Activated CD4-positive, alpha-beta T cell treated with anti-CD3 and anti-CD28 coated beads for 36 hours (primary cell): ENCODE results near the gene SRBD1. TPM values are rescaled to one million over a fixed set of nuclear protein-coding genes. Genes with fewer than 3 reads are reported as not detected.
A peak's percentile ranks its signal among the peaks of the same experiment; 100 is the strongest.

Source experiments
- ATAC-seq: fragments of 200-7000 bp; cut with Tn5 transposase; one replicate; pipeline ENCODE4 v1.10.0; 2021; ENCODE audit warnings: mild to moderate bottlenecking, moderate library complexity
- CTCF ChIA-PET: fragments of 350-600 bp; sonication (Branson Sonifier 250); formaldehyde crosslinking; loops from one replicate; lab custom pipeline; 2021; ENCODE audit warnings: antibody characterized with exemption; lab: Charles Lee
- POLR2A ChIA-PET: fragments of 350-600 bp; sonication (Branson Sonifier 250); formaldehyde crosslinking; loops from one replicate; lab custom pipeline; 2021; ENCODE audit warnings: antibody characterized with exemption, inconsistent platforms; lab: Charles Lee
- DNase-seq: peaks from one replicate; pipeline ENCODE4 v3.0.0-alpha.2; 2020
- H3K27ac Mint-ChIP-seq: one replicate; pipeline ENCODE4 v1.8.0; 2021; ENCODE audit warnings: mixed read lengths
- H3K27me3 Mint-ChIP-seq: one replicate; pipeline ENCODE4 v1.8.0; 2021; ENCODE audit warnings: mixed read lengths
- H3K36me3 Mint-ChIP-seq: one replicate; pipeline ENCODE4 v1.8.0; 2021; ENCODE audit warnings: low read depth, mixed read lengths
- H3K4me1 Mint-ChIP-seq: one replicate; pipeline ENCODE4 v1.8.0; 2021; ENCODE audit warnings: mixed read lengths
- H3K4me3 Mint-ChIP-seq: one replicate; pipeline ENCODE4 v1.8.0; 2021; ENCODE audit warnings: mild to moderate bottlenecking, moderate library complexity, mixed read lengths
- H3K9me3 Mint-ChIP-seq: one replicate; pipeline ENCODE4 v1.8.0; 2021; ENCODE audit warnings: low read depth, mixed read lengths
- intact Hi-C, 2 experiments: fragments of 100-400 bp; cut with DNase I in 1 of 2; cut with micrococcal nuclease in 1 of 2; formaldehyde crosslinking; loops; one replicate each; pipeline versions ENCODE4 v1.14.2 to v1.15.1; 2022 to 2024; cut with DNase I, micrococcal nuclease
- total RNA-seq, 2 experiments: library from RNA; stranded (reverse); gene quantifications; one replicate each; pipeline ENCODE4 v1.2.3, GENCODE V29; 2021

SRBD1 gene
- total RNA-seq, 2 experiments from 2014 or later: 19.2 to 25.0 TPM

DNA sequence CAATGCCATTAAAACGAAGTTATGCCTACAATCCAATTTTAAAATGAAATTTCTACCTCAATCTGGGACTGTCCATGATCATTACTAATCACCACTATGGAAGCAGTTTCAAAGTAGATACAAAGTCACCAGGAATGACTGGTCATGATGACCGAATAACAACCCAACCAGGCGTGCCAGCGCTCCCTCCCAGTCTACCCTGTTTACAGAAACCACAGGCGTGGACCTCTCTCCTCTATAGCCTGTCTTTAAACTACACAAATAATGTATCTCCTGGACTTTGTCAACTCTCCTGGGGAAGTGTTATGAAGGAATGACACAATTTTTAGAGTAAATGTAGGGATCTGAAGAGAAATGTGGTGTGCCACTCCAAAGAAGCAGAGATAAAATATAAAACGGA, 150.2 kb downstream of the SRBD1 start:
- ChIA-PET POLR2A (no interaction called here), CTCF (no interaction called here)
- DNase-seq: no peak
- H3K27ac Mint-ChIP-seq: no peak overlapping the region
- H3K4me3 Mint-ChIP-seq: no peak overlapping the region
- H3K4me1 Mint-ChIP-seq: peaks cover 2% of the 10 kb centered on the region
- H3K9me3 Mint-ChIP-seq: no peaks in the 10 kb centered on the region
- ATAC-seq: no peak
- intact Hi-C loops: no loop called here
- H3K36me3 Mint-ChIP-seq: peaks cover 14% of the 10 kb centered on the region
- H3K27me3 Mint-ChIP-seq: no peaks in the 10 kb centered on the region

DNA sequence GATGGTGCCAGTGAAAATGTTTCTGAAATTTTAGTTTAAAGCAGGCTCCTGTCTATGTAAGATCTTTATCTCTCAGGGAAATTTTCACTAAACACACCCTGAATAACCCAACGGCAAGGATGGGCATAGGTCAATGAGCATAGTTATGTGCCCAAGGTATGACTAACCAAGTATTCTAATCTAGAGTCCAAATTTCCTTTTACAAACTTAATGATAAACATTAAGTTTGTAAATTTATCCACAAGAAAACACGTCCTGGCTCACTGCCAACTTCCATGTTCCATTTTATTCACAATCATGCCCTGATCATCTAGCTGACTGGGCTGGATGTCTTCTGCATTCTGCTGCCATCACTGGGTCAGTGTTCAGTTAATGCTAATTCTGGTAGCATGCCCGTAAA, 151.2 kb downstream of the SRBD1 start:
- DNase-seq (no peak), ATAC-seq (no peak)
- ChIA-PET CTCF (no interaction called here), POLR2A (no interaction called here)
- H3K27me3 Mint-ChIP-seq: no peaks in the 10 kb centered on the region
- H3K27ac Mint-ChIP-seq: no peak overlapping the region
- H3K4me1 Mint-ChIP-seq: peaks cover 2% of the 10 kb centered on the region
- no peak overlapping the region for H3K4me3 Mint-ChIP-seq
- H3K9me3 Mint-ChIP-seq: no peaks in the 10 kb centered on the region
- intact Hi-C loops: no loop called here
- peaks cover 14% of the 10 kb centered on the region for H3K36me3 Mint-ChIP-seq

DNA sequence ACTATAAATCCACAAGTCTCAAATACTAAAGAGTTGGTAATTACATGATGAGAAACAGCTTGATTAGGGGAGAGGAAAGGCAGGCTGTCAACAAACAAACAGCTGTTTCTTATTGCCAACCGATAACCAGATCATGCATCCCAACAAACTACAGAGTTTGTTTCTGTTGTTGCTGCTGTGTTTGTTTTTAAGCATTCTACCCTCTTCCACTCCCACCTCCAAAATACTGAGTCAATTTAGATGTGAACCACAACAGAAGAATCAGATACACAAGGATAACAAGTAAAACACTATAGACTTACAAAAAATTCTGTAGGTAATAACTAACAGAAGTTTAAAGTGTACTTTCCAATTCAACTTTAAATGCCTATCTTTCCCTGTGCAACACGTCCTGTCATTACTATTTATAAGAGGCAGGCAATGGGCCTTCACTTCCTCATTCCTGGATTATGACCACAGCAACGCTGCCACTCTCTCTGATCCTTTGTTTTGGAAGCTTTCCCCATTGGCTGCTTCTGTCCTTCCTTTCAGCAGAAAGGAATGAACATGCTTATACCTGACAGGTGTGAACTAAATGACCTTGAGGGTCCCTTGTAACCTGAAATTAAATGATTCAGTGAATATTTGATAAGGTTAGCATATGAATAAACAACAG, 152.0 kb downstream of the SRBD1 start:
- Mint-ChIP-seq H3K4me1 (peaks cover 2% of the 10 kb centered on the region), H3K9me3 (no peaks in the 10 kb centered on the region), H3K36me3 (peaks cover 14% of the 10 kb centered on the region), H3K27me3 (no peaks in the 10 kb centered on the region), H3K27ac (no peak overlapping the region), H3K4me3 (no peak overlapping the region)
- DNase-seq: no peak
- CTCF ChIA-PET: no interaction called here
- POLR2A ChIA-PET: no interaction called here
- intact Hi-C loops: no loop called here
- no peak for ATAC-seq

DNA sequence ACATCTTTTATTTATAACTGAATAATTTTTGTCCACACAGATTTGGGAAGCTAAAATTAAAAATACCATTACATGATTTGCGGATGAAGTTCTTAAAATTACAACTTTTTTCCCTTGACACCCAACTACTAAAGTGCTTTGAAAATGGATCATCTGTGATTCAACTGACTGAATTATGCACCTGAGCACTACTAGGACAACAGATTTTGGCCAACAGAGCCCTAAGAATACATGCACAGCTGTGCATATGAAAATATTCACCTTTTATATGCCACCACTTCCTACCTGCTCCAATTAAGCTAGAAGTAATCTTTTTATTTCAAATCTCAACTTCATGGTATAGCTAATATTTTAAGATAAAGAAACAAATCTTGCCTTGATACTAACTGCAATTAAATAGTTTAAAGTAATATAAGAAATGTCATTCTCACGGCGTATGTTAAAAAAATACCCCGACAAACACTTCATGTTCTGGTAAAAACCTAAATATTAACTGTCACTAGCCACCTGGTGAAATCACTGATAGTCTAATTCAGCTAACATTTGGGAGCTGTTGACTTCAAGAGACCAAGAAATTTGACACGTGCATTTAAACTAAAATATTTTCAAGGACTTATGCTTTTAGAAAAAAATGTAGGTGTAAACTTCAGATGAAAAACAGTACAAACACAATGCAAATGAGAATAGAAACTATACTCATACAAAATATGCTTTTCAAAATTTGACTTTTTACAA, 153.7 kb downstream of the SRBD1 start:
- H3K27ac Mint-ChIP-seq: no peak overlapping the region

DNA sequence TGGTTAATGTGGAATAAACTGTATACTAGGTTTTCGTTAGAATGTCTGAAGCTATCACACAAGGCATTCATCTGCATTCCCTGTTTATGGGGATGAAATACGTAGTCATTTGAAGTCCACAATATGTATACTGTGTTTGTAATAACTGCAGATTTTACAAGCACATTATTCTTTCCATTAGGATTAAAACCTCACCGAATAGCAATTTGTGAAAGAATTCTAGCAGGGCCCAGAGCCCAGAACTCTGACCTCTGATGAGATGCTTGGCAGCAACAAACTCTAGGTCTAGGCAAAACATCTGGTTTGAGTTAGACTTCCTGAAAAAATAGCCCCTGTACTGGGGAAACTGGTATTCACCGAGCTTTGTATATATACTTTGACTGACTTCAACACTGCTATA, 158.2 kb downstream of the SRBD1 start:
- H3K27ac Mint-ChIP-seq: no peak overlapping the region
- H3K4me1 Mint-ChIP-seq: no peaks in the 10 kb centered on the region
- intact Hi-C loops: no loop called here
- ChIA-PET CTCF (interaction anchor here (0.5 to 0.9 kb wide), 3 partner anchors 11 to 686 kb away, joined by 3 to 4 read pairs (median 3); no protein-coding TSS in a partner anchor), POLR2A (no interaction called here)
- DNase-seq (no peak), ATAC-seq (no peak)
- no peak overlapping the region for H3K4me3 Mint-ChIP-seq
- H3K36me3 Mint-ChIP-seq: no peaks in the 10 kb centered on the region
- no peaks in the 10 kb centered on the region for H3K27me3 Mint-ChIP-seq
- H3K9me3 Mint-ChIP-seq: no peaks in the 10 kb centered on the region

More for the DNA sequence above, 153.7 kb downstream of the SRBD1 start:
- peaks cover 2% of the 10 kb centered on the region for H3K4me1 Mint-ChIP-seq
- H3K27me3 Mint-ChIP-seq: no peaks in the 10 kb centered on the region
- ATAC-seq (no peak), DNase-seq (no peak)
- H3K4me3 Mint-ChIP-seq: no peak overlapping the region
- ChIA-PET POLR2A (no interaction called here), CTCF (no interaction called here)
- intact Hi-C loops: no loop called here
- no peaks in the 10 kb centered on the region for H3K9me3 Mint-ChIP-seq
- peaks cover 11% of the 10 kb centered on the region for H3K36me3 Mint-ChIP-seq

DNA sequence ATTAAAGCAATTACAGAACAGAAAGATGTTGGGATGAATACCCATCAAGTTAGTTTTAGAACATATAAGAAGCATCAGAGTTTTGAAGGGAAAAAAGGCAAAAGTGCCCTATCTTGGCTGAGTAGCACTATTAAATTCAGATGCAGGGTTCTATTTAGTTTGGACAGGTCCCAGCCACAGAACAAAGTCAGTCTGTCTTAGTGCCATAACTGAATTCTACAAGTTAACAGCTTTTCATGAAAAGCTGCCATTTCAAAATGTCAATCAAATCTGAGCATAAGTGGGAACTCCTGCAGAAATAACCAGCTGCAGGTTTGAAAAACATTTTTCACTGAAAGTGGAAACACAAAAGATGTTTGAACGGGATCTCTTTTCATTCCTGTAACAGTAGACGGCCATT, 160.4 kb downstream of the SRBD1 start:
- Mint-ChIP-seq H3K27ac (no peak overlapping the region), H3K36me3 (no peaks in the 10 kb centered on the region), H3K27me3 (no peaks in the 10 kb centered on the region), H3K4me1 (no peaks in the 10 kb centered on the region), H3K4me3 (no peak overlapping the region), H3K9me3 (no peaks in the 10 kb centered on the region)
- ChIA-PET POLR2A (no interaction called here), CTCF (interaction anchor here (1.2 kb wide), 1 partner anchor 188 kb away, joined by 3 read pairs; no protein-coding TSS in a partner anchor)
- intact Hi-C loops: no loop called here
- ATAC-seq (no peak), DNase-seq (no peak)

DNA sequence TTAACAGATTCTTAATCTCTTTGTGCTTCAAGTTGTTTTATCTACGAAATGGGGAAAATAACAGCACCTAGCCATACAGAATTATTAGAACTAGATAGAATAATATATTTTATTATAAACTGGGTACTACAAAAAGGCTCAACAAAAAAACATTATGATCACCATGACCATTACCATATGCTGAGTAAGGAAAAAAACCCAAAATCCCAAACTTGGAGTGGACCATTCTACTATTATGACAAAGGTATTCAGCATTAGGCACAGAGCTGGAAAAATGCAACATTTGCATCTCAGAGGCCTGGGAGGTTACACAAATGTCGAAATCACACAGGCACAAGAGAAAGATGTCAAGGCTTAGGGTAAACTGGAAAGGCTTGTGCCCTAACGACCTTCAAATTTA, 162.8 kb downstream of the SRBD1 start:
- Mint-ChIP-seq H3K36me3 (peaks cover 2% of the 10 kb centered on the region), H3K9me3 (no peaks in the 10 kb centered on the region), H3K4me3 (no peak overlapping the region), H3K27ac (no peak overlapping the region), H3K4me1 (no peaks in the 10 kb centered on the region), H3K27me3 (no peaks in the 10 kb centered on the region)
- intact Hi-C loops: no loop called here
- POLR2A ChIA-PET: no interaction called here
- no peak for DNase-seq
- CTCF ChIA-PET: interaction anchor here (0.6 kb wide), 1 partner anchor 202 kb away, joined by 3 read pairs; no protein-coding TSS in a partner anchor
- ATAC-seq: no peak

DNA sequence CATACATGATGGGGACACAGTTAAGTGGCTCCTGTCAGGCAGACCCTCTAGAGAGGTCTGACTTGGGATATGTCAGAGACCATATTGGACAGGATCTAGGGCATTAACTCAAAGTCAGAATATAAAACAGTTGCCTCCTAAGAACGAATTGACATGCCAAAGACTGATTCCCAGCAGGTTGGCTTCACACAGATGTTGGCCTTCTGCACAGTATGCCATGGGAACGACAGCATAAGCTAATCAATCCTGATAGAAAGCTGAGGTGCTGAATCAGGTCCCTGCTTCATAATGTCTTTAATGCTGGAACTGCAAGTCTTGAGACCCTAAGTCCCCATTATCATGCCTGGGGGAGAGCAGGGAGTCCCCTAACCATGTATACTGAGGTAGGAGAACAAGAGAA, 165.1 kb downstream of the SRBD1 start:
- ChIA-PET POLR2A (no interaction called here), CTCF (no interaction called here)
- peaks cover 7% of the 10 kb centered on the region for H3K36me3 Mint-ChIP-seq
- no peaks in the 10 kb centered on the region for H3K27me3 Mint-ChIP-seq
- peaks cover 5% of the 10 kb centered on the region for H3K4me1 Mint-ChIP-seq
- no peak overlapping the region for H3K27ac Mint-ChIP-seq
- DNase-seq (no peak), ATAC-seq (no peak)
- H3K9me3 Mint-ChIP-seq: no peaks in the 10 kb centered on the region
- intact Hi-C loops: no loop called here
- no peak overlapping the region for H3K4me3 Mint-ChIP-seq

DNA sequence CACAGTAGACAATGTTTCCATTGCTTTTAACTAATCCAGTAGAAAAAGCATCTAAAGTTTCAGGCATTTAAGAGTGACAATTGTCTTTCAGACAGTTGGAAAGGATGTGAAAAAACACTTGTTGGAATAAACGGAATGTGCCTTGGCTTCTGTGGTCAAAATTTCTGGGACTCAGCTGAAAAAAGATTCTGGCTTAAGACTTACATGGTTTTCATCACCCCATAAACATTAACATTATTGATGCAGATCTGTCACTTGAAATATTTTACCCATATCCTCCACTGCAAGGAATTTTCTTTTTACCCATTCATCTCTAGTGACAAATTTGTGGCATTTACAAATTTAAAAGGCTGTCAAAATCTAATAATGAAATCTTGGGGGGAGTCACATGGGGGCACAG, 166.0 kb downstream of the SRBD1 start:
- CTCF ChIA-PET: no interaction called here
- Mint-ChIP-seq H3K27me3 (no peaks in the 10 kb centered on the region), H3K4me3 (no peak overlapping the region), H3K27ac (no peak overlapping the region), H3K4me1 (peaks cover 5% of the 10 kb centered on the region), H3K36me3 (peaks cover 10% of the 10 kb centered on the region), H3K9me3 (no peaks in the 10 kb centered on the region)
- intact Hi-C loops: no loop called here
- POLR2A ChIA-PET: no interaction called here
- ATAC-seq (no peak), DNase-seq (no peak)

DNA sequence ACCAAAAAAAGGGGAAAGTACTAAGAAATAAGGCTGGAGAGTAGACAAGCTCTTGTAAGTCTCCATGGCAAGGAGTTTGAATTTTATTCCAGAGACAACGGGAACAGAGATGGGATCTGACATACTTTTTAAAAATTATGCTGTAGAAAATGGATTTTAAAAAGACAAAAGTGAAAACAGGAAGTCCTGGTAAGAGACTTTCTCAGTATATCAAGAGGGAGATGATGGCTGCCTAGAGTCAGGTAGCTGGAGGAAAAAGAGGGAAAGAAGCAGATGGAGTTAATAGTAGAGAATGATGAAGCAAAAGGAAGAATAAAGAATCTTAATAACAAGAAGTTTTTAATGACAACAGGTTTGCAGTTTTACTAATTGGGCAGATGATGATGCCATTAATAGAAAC, 168.1 kb downstream of the SRBD1 start:
- H3K27me3 Mint-ChIP-seq: no peaks in the 10 kb centered on the region
- CTCF ChIA-PET: interaction anchor here (0.8 to 1.2 kb wide), 2 partner anchors 29 to 462 kb away, joined by 3 to 4 read pairs; no protein-coding TSS in a partner anchor
- no peaks in the 10 kb centered on the region for H3K9me3 Mint-ChIP-seq
- DNase-seq: no peak
- peaks cover 5% of the 10 kb centered on the region for H3K4me1 Mint-ChIP-seq
- H3K4me3 Mint-ChIP-seq: no peak overlapping the region
- ATAC-seq: no peak
- peaks cover 13% of the 10 kb centered on the region for H3K36me3 Mint-ChIP-seq
- peak overlapping the region; percentile 10 for H3K27ac Mint-ChIP-seq
- intact Hi-C loops: no loop called here
- POLR2A ChIA-PET: no interaction called here

DNA sequence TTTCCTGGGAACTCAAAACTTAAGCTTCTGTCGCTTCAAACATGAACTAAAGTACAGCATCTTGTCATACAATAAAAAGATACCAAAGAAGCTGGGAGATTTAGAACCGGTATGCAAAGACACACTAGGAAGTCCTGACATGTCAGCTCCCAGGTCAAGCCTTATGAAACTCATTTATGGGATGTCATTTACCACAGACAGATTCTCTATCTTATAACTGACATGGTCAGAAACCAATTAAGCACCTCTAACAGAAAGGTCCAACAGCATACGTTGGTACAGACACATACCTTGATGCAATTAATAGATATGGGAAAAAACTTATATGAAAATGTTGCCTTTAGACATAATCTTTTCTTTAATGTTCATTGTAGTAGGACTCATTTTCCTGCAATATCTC, 169.0 kb downstream of the SRBD1 start:
- intact Hi-C loops: no loop called here
- no peak for ATAC-seq
- no peaks in the 10 kb centered on the region for H3K27me3 Mint-ChIP-seq
- CTCF ChIA-PET: interaction anchor here (1.2 kb wide), 3 partner anchors 11 to 106 kb away, joined by 3 read pairs; no protein-coding TSS in a partner anchor
- peaks cover 11% of the 10 kb centered on the region for H3K4me1 Mint-ChIP-seq
- no peak overlapping the region for H3K4me3 Mint-ChIP-seq
- POLR2A ChIA-PET: no interaction called here
- DNase-seq: no peak
- H3K36me3 Mint-ChIP-seq: peaks cover 22% of the 10 kb centered on the region
- no peak overlapping the region for H3K27ac Mint-ChIP-seq
- peaks cover 6% of the 10 kb centered on the region for H3K9me3 Mint-ChIP-seq

DNA sequence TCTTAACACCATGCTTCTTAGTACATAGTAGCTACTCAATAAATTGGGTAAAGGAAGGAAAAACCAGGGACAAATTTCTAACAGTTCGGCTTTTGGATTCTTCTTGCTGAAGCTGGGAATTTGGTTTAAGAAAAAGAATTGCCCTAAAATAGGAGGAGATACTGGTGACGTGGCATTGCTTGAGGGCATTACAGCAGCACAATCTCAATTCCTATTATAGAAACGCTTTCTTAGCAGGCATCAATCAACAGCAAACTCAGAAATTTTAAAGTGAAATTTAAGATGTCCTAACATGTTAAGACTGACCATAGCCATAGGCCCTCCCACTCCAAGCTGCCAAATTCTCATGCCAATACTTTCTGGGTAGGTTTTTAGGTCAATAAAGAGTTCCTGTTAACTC, 169.5 kb downstream of the SRBD1 start:
- CTCF ChIA-PET: interaction anchor here (1.2 kb wide), 3 partner anchors 11 to 106 kb away, joined by 3 read pairs; no protein-coding TSS in a partner anchor
- no peak for ATAC-seq
- intact Hi-C loops: no loop called here

More for the DNA sequence above, 169.5 kb downstream of the SRBD1 start:
- no peak overlapping the region for H3K27ac Mint-ChIP-seq
- no peak for DNase-seq
- no peaks in the 10 kb centered on the region for H3K27me3 Mint-ChIP-seq
- peaks cover 14% of the 10 kb centered on the region for H3K4me1 Mint-ChIP-seq
- POLR2A ChIA-PET: no interaction called here
- H3K4me3 Mint-ChIP-seq: no peak overlapping the region
- H3K36me3 Mint-ChIP-seq: peaks cover 24% of the 10 kb centered on the region
- H3K9me3 Mint-ChIP-seq: peaks cover 6% of the 10 kb centered on the region
